ENCODE data around the gene ALG13. TPM values are rescaled to one million over a fixed set of nuclear protein-coding genes. Genes with fewer than 3 reads are reported as not detected.
"Not testable (repeated sequence)": the region's sequence is repeated elsewhere in the genome, so short reads cannot be mapped to it uniquely, and the experiment has no call there.

The ALG13 gene
- total RNA-seq, 1 experiment from 2014 or later: 28.0 TPM

DNA sequence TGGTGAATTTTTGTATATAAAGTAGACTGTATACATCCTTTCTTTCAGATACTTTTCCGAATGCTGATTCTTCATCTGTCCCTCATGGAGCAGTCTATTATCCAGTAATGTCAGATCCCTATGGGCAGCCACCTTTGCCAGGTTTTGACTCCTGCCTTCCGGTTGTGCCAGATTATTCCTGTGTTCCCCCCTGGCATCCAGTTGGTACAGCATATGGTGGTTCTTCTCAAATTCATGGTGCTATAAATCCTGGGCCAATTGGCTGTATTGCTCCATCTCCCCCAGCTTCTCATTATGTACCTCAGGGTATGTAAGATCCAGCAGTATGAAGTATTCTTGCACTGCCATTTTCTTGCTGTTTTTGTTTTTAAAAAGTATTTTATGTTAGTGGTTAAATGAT, 78.7 kb downstream of the ALG13 start:
- no peak for DNase-seq (ENCODE audit: low spot score)

DNA sequence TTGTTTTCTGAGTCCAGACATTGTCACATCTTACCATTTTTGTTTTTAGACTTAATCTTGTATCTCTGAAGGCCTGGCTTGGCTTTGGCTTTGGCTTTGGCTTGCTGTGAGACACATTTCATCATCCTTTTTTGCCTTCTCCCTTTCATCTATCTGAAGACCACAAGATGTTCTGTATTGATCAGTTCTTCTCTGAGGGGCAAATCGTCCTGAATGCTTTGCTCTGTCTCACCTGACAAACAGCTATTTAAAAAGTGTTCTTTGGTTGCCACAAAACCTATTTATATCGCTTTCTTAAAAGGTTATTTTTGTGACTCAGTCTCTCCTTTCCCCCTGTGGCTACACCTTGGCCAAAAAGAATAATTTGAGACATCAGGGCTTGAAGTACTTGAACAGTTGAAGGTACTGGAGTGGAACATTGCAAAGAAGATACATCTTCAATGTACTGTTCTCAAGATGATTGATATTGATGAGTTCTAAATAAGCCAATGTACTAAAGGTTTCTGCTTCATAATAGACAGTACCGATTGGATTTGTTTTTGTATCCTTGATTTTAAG, 80.7 kb downstream of the ALG13 start:
- no peak for DNase-seq (ENCODE audit: low spot score)

DNA sequence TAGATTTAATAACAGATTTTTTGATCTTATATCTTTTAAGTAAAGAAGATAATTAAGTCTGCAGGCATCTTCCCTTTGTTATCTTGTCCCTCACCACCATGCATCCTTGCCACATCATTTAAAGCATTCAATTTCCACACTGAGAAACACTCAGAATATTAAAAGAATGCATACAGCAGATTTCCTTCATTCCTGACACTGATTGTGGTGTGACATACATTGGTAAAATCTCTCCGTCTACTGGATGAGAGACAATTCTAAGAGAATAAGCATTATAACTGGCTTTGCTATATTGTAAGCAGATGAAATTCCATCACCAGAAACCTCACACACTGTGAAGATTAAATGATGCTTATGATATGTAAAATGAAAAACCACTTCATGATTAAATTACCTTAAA, 97.6 kb downstream of the ALG13 start:
- no peak for DNase-seq (ENCODE audit: low spot score)

DNA sequence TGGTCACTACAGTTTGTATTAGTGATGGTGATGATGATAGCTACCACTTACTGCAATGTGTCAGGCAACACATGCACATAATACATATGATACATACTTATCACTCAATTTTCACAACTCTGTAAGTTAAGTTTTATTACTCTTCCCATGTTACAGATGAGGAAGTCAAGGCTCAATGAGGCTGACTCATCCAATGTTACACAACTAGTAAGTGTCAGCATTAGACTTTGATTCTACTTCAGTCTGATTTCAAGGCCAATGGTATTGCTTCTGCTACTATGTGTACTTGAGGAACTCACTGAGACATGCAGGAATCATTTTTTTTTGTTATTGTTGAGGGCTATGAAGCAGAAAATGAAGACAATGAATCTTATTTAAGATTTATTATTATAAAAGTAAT, 98.6 kb downstream of the ALG13 start:
- no peak for DNase-seq (ENCODE audit: low spot score)

DNA sequence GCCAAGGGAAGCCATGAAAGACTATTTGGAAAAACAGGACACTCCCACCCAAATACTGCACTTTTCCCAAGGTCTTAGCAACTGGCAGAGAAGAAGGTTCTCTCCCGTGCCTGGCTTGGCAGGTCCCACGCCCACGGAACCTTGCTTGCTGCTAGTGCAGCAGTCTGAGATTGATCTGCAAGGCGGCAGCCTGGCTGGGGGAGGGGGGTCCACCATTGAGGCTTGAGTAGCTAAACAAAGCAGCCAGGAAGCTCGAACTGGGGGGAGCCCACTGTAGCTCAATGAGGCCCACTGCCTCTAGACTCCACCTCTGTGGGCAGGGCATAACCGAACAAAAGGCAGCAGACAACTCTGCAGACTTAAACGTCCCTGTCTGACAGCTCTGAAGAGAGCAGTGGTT, 103.7 kb downstream of the ALG13 start:
- DNase-seq (ENCODE audit: low spot score): no peak

DNA sequence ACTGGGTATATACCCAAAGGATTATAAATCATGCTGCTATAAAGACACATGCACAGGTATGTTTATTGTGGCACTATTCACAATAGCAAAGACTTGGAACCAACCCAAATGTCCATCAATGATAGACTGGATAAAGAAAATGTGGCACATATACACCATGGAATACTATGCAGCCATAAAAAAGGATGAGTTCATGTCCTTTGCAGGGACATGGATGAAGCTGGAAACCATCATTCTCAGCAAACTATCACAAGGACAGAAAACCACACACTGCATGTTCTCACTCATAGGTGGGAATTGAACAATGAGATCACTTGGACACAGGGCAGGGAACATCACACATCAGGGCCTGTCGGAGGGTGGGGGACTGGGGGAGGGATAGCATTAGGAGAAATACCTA, 109.1 kb downstream of the ALG13 start:
- not testable (repeated sequence) for DNase-seq (ENCODE audit: low spot score)

Other genes with a start within 250 kb of the ALG13 start
- not detected in 2 replicates for gene SERTM2, start 169.5 kb upstream of the ALG13 start, total RNA-seq (2014; rRNA removed; shearing (Covaris generic))
- gene TRPC5OS, start 195.0 kb downstream of the ALG13 start, total RNA-seq (2014; rRNA removed; shearing (Covaris generic)): not detected in 2 replicates